ENCODE measurements around the gene MSANTD3. TPM values are rescaled to one million over a fixed set of nuclear protein-coding genes. Genes with fewer than 3 reads are reported as not detected.

The MSANTD3 gene
- total RNA-seq, 1 experiment from 2014 or later = 35.7 TPM

DNA sequence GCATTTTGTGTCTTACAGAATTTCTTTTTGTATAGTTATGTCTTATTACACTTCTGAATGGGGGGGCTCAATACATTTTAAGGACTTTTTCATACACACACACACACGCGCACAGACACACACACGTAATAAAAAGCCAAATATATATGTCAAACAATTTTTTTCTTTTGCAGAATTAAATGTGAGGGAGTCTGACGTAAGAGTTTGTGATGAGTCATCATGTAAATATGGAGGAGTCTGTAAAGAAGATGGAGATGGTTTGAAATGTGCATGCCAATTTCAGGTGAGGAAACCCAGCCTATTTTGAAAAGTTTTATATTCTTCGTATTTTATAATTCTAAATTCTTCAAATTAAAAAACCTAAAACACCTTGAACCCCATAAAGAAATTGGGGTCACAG is 71.6 kb downstream of the MSANTD3 start:
- Histone ChIP-seq H3K27ac (ENCODE audit: insufficient read length, low read depth, low read length) (no peak overlapping the region), H3K79me2 (ENCODE audit: insufficient read depth, low read length) (peaks cover 9% of the 10 kb centered on the region; the same call in 1 of the 2 replicates), H2BK20ac (ENCODE audit: low read depth, low read length, poor library complexity, severe bottlenecking) (no peak overlapping the region), H3K4me1 (ENCODE audit: insufficient read depth, low read length) (peaks cover 2% of the 10 kb centered on the region), H4K5ac (ENCODE audit: insufficient read length, low read depth, low read length) (no peak overlapping the region), H3K79me1 (ENCODE audit: insufficient read depth, low read depth, low read length, poor library complexity, severe bottlenecking) (no peaks in the 10 kb centered on the region), H3K4me2 (ENCODE audit: insufficient read depth, insufficient read length, low read length) (no peak overlapping the region), H3K18ac (ENCODE audit: insufficient read length, low read depth, low read length) (no peak overlapping the region), H2BK15ac (ENCODE audit: low read depth, low read length) (no peak overlapping the region), H2AK5ac (ENCODE audit: insufficient read length, low read length) (no peak overlapping the region), H3K27me3 (ENCODE audit: insufficient read depth, low read length) (no peaks in the 10 kb centered on the region), H4K91ac (ENCODE audit: insufficient read length, low read depth, low read length) (no peak overlapping the region), H3T11ph (ENCODE audit: low read length) (no peak overlapping the region), H3K23ac (ENCODE audit: insufficient read length, low read depth, low read length) (no peak overlapping the region), H2BK120ac (ENCODE audit: low read depth, low read length, poor library complexity, severe bottlenecking) (no peak overlapping the region), H4K8ac (replicated peaks; ENCODE audit: insufficient read length, low read depth, low read length) (no peak overlapping the region), H3K4ac (ENCODE audit: low read depth, low read length) (no peak overlapping the region), H2BK12ac (ENCODE audit: insufficient read length, low read depth, low read length) (no peak overlapping the region), H3K9ac (ENCODE audit: extremely low read depth, insufficient read length, low read length) (no peak overlapping the region), H3K9me3 (ENCODE audit: control insufficient read depth, low read depth, low read length) (no peaks in the 10 kb centered on the region), H3K56ac (ENCODE audit: insufficient read length, low read depth, low read length) (no peak overlapping the region), H3K23me2 (ENCODE audit: insufficient read length, low read depth, low read length, poor library complexity, severe bottlenecking) (no peaks in the 10 kb centered on the region), H4K20me1 (ENCODE audit: control insufficient read depth, insufficient read depth, insufficient read length) (no peaks in the 10 kb centered on the region), H3K14ac (ENCODE audit: insufficient read depth, low read length) (no peak overlapping the region), H2BK5ac (ENCODE audit: insufficient read length, low read length) (no peak overlapping the region), H2AFZ (ENCODE audit: low read length) (no peak overlapping the region)
- no peak for DNase-seq
- Mint-ChIP-seq H3K27ac (peak overlapping the region in 1 of 3 experiments; percentile 75; a peak in 2 of 7 replicates), H3K4me3 (no peak overlapping the region), H3K4me1 (peaks cover 17 to 30% of the 10 kb centered on the region in 2 experiments), H3K36me3 (ENCODE audit: insufficient read depth in 1 of 3, low read depth in 3 of 3) (peaks cover 17 to 39% (median 21%) of the 10 kb centered on the region in 3 experiments; a peak in 6 of 7 replicates), H3K9me3 (no peaks in the 10 kb centered on the region), H3K27me3 (ENCODE audit: low read depth) (no peaks in the 10 kb centered on the region)
- TF ChIP-seq, protein P1, sequence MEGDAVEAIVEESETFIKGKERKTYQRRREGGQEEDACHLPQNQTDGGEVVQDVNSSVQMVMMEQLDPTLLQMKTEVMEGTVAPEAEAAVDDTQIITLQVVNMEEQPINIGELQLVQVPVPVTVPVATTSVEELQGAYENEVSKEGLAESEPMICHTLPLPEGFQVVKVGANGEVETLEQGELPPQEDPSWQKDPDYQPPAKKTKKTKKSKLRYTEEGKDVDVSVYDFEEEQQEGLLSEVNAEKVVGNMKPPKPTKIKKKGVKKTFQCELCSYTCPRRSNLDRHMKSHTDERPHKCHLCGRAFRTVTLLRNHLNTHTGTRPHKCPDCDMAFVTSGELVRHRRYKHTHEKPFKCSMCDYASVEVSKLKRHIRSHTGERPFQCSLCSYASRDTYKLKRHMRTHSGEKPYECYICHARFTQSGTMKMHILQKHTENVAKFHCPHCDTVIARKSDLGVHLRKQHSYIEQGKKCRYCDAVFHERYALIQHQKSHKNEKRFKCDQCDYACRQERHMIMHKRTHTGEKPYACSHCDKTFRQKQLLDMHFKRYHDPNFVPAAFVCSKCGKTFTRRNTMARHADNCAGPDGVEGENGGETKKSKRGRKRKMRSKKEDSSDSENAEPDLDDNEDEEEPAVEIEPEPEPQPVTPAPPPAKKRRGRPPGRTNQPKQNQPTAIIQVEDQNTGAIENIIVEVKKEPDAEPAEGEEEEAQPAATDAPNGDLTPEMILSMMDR (conservative IDR thresholded peaks at IDR 0.05) = no peak
- no CpG with 5 or more reads among the region's 5 CpGs for WGBS (ENCODE audit: extremely low coverage, insufficient read length, low lambda C conversion rate)
